T-helper 2 cell treated with Interferon-gamma antibody and Interleukin-4, amounts not matched to agents 5 μg/mL and 100 μg/mL, for 36 hours (primary cell): ENCODE measurements around the gene DNAJA4.
A peak's percentile ranks its signal among the peaks of the same experiment; 100 is the strongest.

Source experiments
- DNase-seq: peaks from one replicate; pipeline ENCODE4 v3.0.0; 2021; ENCODE audit warnings: low spot score
- H3K27ac Mint-ChIP-seq: one replicate; pipeline ENCODE4 v1.8.0; 2021; ENCODE audit warnings: mild to moderate bottlenecking, mixed read lengths
- H3K27me3 Mint-ChIP-seq: one replicate; pipeline ENCODE4 v1.8.0; 2021; ENCODE audit warnings: low read depth, mixed read lengths
- H3K36me3 Mint-ChIP-seq: one replicate; pipeline ENCODE4 v1.8.0; 2021; ENCODE audit warnings: low read depth, mixed read lengths
- H3K4me1 Mint-ChIP-seq: one replicate; pipeline ENCODE4 v1.8.0; 2021; ENCODE audit warnings: low read depth, mixed read lengths
- H3K4me3 Mint-ChIP-seq: one replicate; pipeline ENCODE4 v1.8.0; 2022; ENCODE audit warnings: mild to moderate bottlenecking, moderate library complexity, mixed read lengths
- H3K9me3 Mint-ChIP-seq: one replicate; pipeline ENCODE4 v1.8.0; 2021; ENCODE audit warnings: mixed read lengths

DNAJA4 gene

DNA sequence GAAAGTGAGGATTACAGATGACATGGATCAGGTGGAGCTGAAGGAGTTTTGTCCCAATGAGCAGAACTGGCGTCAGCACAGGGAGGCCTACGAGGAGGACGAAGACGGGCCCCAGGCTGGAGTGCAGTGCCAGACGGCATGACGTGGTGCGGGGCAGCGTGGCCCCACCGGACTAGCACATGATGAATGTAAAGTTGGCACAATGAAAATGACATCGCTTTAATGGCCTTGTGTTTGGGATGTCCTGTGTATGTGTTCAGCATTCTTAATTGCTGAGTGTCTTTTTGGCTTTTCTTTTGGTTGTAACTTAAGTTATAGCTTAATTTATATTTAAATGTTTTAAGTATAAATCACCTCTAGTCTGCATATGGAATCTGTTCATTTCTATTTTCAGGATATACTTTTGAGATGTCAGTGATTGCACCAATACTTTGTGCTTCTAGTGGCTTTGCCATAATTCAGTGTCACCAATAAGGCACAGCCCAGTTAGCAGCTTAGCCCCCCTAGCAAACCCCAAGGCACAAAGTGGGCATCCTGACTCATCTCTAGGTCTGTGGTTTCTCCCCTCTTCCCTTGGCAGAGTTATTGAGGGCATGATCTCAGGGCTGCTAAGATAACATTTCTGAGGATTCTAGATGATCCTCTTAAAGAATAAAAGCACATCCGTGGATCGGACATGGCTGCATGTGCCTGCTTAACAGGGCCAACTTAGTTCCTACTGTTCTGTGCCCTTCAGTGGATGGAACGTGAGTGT lies 16.1 kb downstream of the DNAJA4 start:
- Mint-ChIP-seq H3K27me3 (no peaks in the 10 kb centered on the region), H3K9me3 (no peaks in the 10 kb centered on the region), H3K36me3 (peaks cover 34% of the 10 kb centered on the region), H3K4me3 (no peak overlapping the region), H3K4me1 (no peaks in the 10 kb centered on the region), H3K27ac (no peak overlapping the region)
- no peak for DNase-seq

DNA sequence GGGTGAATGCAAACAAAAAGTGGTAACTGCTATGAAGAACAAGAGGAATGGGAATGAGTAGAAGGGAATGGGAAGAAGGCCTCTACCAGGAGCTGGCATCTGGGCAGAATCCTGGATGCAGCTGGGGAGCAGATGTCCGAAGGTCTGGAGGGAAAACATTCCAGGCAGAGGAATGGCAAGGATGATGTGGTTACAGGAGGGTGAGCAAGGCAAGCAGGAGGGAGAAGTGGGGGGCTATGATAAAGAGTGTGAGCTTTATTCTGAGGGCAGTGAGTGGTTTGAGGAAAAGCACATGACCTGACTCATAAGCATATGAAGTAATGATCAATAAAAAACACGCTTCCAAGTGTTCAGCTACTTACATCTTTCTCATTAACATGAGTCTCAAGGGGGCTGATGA lies 18.0 kb downstream of the DNAJA4 start:
- Mint-ChIP-seq H3K9me3 (no peaks in the 10 kb centered on the region), H3K4me3 (no peak overlapping the region), H3K27ac (no peak overlapping the region), H3K4me1 (no peaks in the 10 kb centered on the region), H3K27me3 (no peaks in the 10 kb centered on the region), H3K36me3 (peaks cover 41% of the 10 kb centered on the region)
- DNase-seq: no peak

DNA sequence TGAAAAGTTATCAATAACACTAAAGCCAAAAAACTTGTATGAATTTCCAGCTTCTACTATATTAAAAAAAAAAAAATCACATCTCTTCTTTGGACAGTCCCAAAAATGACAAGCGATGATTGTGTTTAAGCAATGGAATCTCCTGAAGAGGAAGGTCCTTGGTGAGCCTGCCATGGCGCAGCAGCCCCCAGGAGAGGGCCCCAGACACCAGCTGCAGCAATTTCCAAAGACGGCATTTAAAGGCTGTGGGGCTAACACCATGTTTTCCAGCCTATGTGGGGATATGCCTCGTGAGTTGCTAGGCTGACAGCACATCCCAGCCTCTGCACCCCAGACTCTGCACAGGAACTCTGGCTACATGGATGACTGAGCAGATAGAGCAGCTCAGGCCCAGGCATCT lies 20.4 kb downstream of the DNAJA4 start:
- peaks cover 40% of the 10 kb centered on the region for H3K36me3 Mint-ChIP-seq
- H3K27ac Mint-ChIP-seq: no peak overlapping the region
- no peaks in the 10 kb centered on the region for H3K27me3 Mint-ChIP-seq
- H3K9me3 Mint-ChIP-seq: no peaks in the 10 kb centered on the region
- no peaks in the 10 kb centered on the region for H3K4me1 Mint-ChIP-seq
- H3K4me3 Mint-ChIP-seq: no peak overlapping the region
- no peak for DNase-seq

DNA sequence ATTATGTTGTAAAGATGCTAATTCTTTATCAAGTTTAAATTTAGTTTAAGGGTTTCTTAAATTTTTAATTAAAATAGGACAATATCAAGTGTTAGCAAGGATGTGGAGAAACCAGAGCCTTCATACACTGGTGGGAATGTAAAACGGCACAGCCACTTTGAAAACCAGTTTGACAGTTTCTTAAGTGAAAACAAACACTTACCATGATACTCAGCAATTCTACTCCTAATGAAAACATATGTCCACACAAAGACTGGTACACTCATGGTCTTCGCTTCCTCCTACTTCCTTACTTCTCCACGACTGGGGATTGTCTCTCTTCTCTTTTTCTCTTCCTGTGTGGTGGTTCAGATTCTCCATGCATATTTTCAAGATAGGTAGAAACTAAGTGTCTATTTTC lies 25.9 kb downstream of the DNAJA4 start:
- DNase-seq: no peak
- Mint-ChIP-seq H3K27me3 (no peaks in the 10 kb centered on the region), H3K36me3 (peaks cover 28% of the 10 kb centered on the region), H3K4me1 (no peaks in the 10 kb centered on the region), H3K9me3 (no peaks in the 10 kb centered on the region), H3K4me3 (no peak overlapping the region), H3K27ac (no peak overlapping the region)

DNA sequence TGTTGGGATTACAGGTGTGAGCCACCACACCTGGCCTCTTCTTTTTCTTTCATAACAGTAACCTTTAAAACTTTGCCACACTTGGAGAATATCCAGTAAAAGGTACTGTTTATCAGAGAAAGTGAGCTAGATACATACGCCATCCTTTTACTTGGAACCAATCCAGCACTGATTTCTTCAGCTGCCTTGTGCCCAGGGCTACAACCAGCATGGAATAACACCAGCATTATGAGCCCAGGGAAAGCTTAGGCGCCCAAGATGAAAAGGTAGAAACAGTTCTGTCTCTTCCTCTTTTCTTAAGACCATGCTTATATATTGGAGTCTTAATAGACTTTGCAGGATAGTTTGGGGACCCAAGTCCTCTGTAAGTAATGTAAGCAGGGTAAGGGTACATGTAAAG lies 26.7 kb downstream of the DNAJA4 start:
- Mint-ChIP-seq H3K36me3 (peaks cover 24% of the 10 kb centered on the region), H3K4me3 (no peak overlapping the region), H3K9me3 (no peaks in the 10 kb centered on the region), H3K4me1 (no peaks in the 10 kb centered on the region), H3K27me3 (no peaks in the 10 kb centered on the region), H3K27ac (no peak overlapping the region)
- DNase-seq: no peak

DNA sequence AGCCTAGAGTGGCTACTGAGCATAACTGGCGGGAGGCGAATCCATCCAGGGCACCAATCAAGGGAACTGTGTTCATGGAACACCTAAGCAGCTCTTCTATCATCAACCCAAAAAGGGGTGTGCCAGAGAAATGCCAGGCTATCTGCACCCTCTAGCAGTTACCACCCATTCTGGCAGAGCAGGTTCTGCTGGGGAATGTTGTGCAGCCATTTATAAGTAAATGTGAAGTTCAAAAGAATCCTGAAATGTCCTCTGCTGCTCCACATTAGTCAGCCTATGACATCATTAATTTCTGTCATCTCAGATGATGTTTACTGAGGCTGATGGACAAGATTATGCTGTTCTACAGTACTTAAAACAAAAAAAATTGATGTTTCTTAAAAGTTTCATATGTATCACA lies 27.3 kb downstream of the DNAJA4 start:
- no peak overlapping the region for H3K27ac Mint-ChIP-seq
- no peaks in the 10 kb centered on the region for H3K27me3 Mint-ChIP-seq
- H3K9me3 Mint-ChIP-seq: no peaks in the 10 kb centered on the region
- H3K36me3 Mint-ChIP-seq: peaks cover 19% of the 10 kb centered on the region
- H3K4me1 Mint-ChIP-seq: no peaks in the 10 kb centered on the region
- no peak overlapping the region for H3K4me3 Mint-ChIP-seq
- no peak for DNase-seq

DNA sequence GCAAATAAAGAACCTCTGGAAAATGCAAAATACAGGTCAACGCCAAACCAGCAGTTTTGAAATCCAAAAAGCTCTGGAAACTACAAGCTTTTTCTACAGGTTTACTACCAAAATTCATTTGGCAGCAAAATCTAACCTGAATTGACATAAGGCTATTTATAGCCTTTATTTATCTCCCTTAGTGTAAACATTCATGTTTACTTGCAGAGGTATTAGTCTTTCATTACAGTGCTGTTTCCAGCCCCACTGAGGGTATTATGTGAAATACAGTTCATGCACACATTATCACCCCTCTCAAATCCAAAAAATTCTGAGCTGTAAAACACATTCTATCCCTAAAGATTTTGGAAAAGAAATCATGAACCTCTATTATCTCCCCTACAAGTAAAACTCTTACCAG lies 27.9 kb downstream of the DNAJA4 start:
- no peaks in the 10 kb centered on the region for H3K4me1 Mint-ChIP-seq
- no peak overlapping the region for H3K4me3 Mint-ChIP-seq
- H3K27me3 Mint-ChIP-seq: no peaks in the 10 kb centered on the region
- no peaks in the 10 kb centered on the region for H3K9me3 Mint-ChIP-seq
- peaks cover 17% of the 10 kb centered on the region for H3K36me3 Mint-ChIP-seq
- DNase-seq: no peak
- H3K27ac Mint-ChIP-seq: no peak overlapping the region

DNA sequence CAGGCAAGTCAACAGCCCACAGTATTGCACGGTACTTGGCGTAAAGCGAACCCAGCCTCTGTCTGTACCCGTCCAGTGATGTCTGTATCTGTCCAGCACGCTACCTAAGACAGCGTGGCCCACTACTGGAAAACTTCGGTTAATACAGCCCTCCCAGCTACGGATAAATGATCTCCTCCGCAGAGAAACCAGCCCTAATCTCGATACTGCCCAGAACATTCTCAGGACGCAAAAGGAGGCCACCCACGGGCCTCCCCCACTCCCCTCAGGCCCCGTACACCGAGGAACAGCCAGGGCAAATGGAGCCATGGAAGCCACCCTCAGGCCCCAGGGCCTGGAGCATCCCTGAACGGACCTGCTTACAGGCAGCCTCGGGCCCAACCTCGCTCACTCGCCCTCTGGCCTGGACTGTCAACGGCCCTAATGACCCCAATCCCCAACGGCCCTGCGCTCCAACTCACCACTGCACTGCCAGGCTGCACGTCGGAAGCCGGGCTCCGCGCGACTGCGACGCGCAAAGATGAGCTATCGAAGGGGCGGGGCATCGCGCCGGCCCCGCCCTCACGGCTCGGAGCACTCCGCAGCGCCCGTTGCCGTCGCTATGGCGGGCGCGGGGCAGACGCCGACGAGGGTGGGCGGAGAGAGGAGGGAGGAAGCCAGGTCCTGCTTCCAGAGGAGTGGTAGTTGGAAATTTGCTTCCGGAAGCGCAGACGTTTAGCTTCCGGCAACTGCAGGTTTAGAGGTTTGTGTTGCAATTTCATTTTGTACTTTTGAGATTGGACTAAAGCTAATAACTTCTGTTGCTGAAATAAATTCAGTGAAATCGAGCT lies 35.0 kb downstream of the DNAJA4 start, which contains the start of gene SKIC8:
Gene SKIC8, minus strand, starts transcription at position 509 of the 830 bp plus-strand sequence. CDS start 3,923 bp downstream, outside the sequence.
- Mint-ChIP-seq H3K36me3 (peaks cover 2% of the 10 kb centered on the region), H3K27me3 (no peaks in the 10 kb centered on the region), H3K27ac (peak within 1 kb of the TSS; percentile 97), H3K4me3 (peak within 1 kb of the TSS; percentile 99), H3K9me3 (no peaks in the 10 kb centered on the region), H3K4me1 (peaks cover 25% of the 10 kb centered on the region)
- peak; percentile 92 for DNase-seq

DNA sequence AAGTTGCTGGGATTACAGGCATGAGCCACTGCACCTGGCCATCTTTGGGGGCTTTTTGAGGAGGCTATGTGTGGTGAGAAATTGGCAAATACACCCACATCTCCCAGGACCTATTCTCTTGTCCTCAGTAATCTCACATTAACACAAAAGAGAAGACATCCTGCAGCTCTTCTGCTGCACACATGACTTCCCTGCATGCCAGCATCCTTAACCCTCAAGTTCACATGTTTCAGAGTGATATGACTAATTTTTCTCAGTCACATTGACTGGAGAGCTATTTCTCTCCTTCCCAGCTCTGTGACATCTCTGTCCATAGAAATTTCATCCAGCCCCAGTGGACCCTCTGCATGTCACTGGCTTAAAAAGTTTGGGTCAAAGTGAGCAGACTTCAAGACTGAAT lies 37.0 kb downstream of the DNAJA4 start:
- Mint-ChIP-seq H3K4me1 (peaks cover 27% of the 10 kb centered on the region), H3K4me3 (no peak overlapping the region), H3K36me3 (no peaks in the 10 kb centered on the region), H3K27me3 (peaks cover 4% of the 10 kb centered on the region), H3K27ac (no peak overlapping the region), H3K9me3 (no peaks in the 10 kb centered on the region)
- DNase-seq: no peak

DNA sequence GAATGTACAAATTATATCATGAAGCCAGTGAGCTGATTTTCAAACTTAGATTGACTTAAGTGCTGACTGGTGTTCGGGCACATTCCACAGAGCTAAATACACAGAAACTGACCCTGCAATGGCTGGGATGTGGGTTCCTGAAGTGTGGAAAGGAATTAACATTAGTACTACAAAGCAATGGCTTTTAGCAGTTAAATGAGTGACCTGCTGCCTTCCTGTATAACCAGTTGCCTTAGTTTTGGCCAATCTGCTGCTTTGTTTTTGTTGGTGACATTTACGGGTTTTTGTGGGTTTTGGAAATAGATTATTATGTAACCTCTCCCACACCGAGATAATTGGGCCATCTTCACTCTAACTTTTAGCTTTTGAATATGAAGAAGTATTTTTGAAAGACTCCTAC lies 37.5 kb downstream of the DNAJA4 start:
- H3K36me3 Mint-ChIP-seq: no peaks in the 10 kb centered on the region
- no peak overlapping the region for H3K4me3 Mint-ChIP-seq
- H3K9me3 Mint-ChIP-seq: no peaks in the 10 kb centered on the region
- H3K27ac Mint-ChIP-seq: no peak overlapping the region
- DNase-seq: no peak
- H3K4me1 Mint-ChIP-seq: peaks cover 27% of the 10 kb centered on the region
- H3K27me3 Mint-ChIP-seq: peaks cover 7% of the 10 kb centered on the region

DNA sequence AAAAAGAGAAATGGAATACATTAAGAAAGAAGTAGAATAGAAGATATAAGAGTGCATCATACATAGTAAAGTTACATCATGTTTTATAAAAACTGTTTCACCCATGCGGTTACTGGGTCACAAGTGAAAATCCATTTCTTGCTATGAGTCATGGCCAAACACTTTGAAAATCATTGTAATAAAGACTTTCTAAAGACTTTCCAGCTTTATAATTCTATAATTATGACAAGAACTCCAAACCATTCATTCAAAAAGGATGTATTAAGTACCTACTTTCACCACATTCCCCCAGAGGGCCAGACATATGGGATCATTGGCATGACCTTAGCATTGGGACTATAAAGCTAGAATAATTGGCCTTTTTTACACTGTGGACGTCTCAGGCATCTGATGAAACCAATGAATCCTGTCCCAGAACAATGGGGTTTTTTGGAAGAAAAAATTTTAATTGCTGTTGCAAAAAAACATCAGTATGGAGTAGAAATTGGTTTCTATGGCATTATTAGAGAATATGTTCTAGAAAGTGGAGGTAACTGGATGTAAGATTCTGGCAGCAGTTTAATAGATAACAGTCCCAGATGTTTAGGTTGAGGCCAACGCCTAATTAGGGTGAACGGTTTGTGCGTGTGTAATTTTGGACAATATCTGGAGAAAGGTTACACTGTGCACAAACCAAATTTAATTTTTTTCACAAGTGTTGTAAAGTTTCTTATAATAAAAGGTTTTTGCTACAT lies 38.4 kb downstream of the DNAJA4 start:
- Mint-ChIP-seq H3K27ac (no peak overlapping the region), H3K27me3 (peaks cover 7% of the 10 kb centered on the region), H3K4me3 (no peak overlapping the region), H3K4me1 (peaks cover 27% of the 10 kb centered on the region), H3K9me3 (no peaks in the 10 kb centered on the region), H3K36me3 (no peaks in the 10 kb centered on the region)
- no peak for DNase-seq

DNA sequence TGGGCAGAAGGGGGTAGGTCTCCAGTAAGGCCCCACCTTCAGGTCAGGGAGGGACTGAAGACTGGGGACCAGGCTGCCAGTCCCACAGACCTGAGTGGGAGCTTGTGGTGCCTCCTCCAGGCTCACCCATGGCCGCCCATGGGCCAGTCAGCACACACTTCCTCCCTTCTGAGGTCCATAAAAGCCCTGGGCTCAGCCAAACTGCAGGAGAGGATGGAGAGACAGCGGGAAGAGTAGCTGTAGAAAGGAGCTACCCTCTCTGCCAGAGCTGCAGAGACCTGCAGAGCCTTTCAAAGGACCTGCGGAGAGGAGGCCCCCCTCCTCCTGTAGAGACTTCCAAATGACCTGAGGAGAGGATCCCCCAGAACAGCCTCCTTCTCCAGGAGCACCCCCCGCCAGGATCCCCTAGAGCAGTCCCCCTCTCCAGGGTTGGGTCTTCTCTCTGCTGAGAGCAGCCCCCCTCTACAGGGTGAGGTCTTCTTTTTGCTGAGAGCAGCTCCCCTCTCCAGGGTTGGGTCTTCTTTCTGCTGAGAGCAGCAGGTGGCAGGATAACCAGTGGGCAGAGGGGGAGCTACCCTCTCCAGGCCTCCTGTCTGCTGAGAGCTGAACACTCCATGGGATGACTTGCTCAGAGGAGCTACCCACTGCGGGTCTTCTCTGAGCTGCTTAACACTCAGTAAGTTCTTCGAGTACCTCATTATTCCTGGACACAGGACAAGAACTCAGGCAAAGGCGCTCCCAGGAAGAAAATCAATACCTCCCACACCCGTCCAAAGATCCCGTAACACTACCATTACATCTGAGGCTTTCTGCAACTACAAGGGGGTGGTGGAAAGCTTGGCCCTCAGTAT lies 40.1 kb downstream of the DNAJA4 start:
- Mint-ChIP-seq H3K27me3 (peaks cover 10% of the 10 kb centered on the region), H3K36me3 (no peaks in the 10 kb centered on the region), H3K4me1 (peaks cover 17% of the 10 kb centered on the region), H3K4me3 (no peak overlapping the region), H3K27ac (no peak overlapping the region), H3K9me3 (no peaks in the 10 kb centered on the region)
- no peak for DNase-seq

DNA sequence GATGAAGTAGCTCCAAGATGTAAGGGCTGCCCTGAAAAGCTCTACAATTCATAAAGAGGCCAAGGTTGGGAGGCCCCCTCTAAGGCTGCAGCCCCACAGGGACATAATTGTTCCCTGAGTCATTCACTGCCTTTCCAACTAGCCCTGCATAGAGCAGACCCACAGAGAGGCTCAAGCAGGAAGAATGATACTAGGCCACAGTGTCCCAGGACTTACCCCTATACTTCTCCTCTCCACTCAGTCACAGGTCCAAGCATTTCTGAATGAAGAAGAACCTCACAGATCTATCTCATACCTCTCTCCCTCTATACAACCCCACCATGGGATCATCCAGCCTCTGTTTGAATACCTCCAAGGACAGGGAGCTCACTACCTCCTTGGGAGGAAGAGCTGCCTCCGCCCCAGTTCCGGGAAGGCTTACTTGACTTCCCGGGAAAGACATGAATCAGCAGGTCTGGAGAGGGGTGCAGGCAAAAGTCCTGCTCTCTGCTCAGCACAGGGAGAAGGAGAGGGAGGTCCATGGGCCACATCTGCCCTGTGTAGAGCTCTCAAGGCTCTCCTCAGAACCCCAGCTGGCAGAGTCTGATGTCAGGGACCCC lies 41.9 kb downstream of the DNAJA4 start:
- no peaks in the 10 kb centered on the region for H3K36me3 Mint-ChIP-seq
- DNase-seq: no peak
- H3K4me3 Mint-ChIP-seq: no peak overlapping the region

More for the DNA sequence above, 41.9 kb downstream of the DNAJA4 start:
- H3K9me3 Mint-ChIP-seq: no peaks in the 10 kb centered on the region
- H3K27me3 Mint-ChIP-seq: peaks cover 10% of the 10 kb centered on the region
- H3K27ac Mint-ChIP-seq: no peak overlapping the region
- H3K4me1 Mint-ChIP-seq: peaks cover 12% of the 10 kb centered on the region
